ENCODE measurements around the gene PIGR.
"Not testable (repeated sequence)": the region's sequence is repeated elsewhere in the genome, so short reads cannot be mapped to it uniquely, and the experiment has no call there.

The PIGR gene

GRCh38 chr1:206925106-206925736 lies 21.0 kb downstream of the PIGR start:
- ChIA-PET POLR2A (no interaction called here), CTCF (interaction anchor here (0.6 to 1.6 kb wide), 9 partner anchors 9 to 198 kb away, joined by 3 to 8 read pairs (median 4); partner anchors contain the start of gene IL20)
- TF ChIP-seq CTCF (IDR thresholded peaks at IDR 0.05; ENCODE audit: insufficient read depth, low read length, missing control alignments), result no peak
- DNase-seq (ENCODE audit: low read depth, low spot score), result no peak
- H3K4me3 ChIP-seq (ENCODE audit: low read depth, low read length), result no peak overlapping the region

- ChIA-PET POLR2A (no interaction called here), CTCF (interaction anchor here (0.6 to 1.6 kb wide), 9 partner anchors 9 to 198 kb away, joined by 3 to 8 read pairs (median 4); partner anchors contain the start of gene IL20)
- no peak overlapping the region for H3K4me3 ChIP-seq (ENCODE audit: low read depth, low read length)
- no peak for DNase-seq (ENCODE audit: low read depth, low spot score)
- TF ChIP-seq CTCF (IDR thresholded peaks at IDR 0.05; ENCODE audit: insufficient read depth, low read length, missing control alignments), result no peak
Measured at GRCh38 chr1:206924592-206925105, 21.6 kb downstream of the PIGR start.

GRCh38 chr1:206923961-206924557 lies 22.2 kb downstream of the PIGR start:
- DNase-seq (ENCODE audit: low read depth, low spot score); H3K4me3 ChIP-seq (ENCODE audit: low read depth, low read length); POLR2A ChIA-PET: not testable (repeated sequence)
- CTCF ChIA-PET, result interaction anchor here (0.9 to 1.5 kb wide), 4 partner anchors 8 to 155 kb away, joined by 3 to 5 read pairs (median 4); partner anchors contain the start of gene IL20

- TF ChIP-seq CTCF (IDR thresholded peaks at IDR 0.05; ENCODE audit: insufficient read depth, low read length, missing control alignments), result no peak
- DNase-seq (ENCODE audit: low read depth, low spot score), result no peak
- no peak overlapping the region for H3K4me3 ChIP-seq (ENCODE audit: low read depth, low read length)
- POLR2A ChIA-PET, result no interaction called here
- CTCF ChIA-PET, result interaction anchor here (0.9 to 12.9 kb wide), 3 partner anchors 8 to 195 kb away, joined by 4 to 490 read pairs (median 38); no protein-coding TSS in a partner anchor
Measured at GRCh38 chr1:206923009-206923960, 23.0 kb downstream of the PIGR start.

GRCh38 chr1:206922524-206922923 lies 23.7 kb downstream of the PIGR start:
- CTCF ChIA-PET, result interaction anchor here (0.9 to 12.9 kb wide), 5 partner anchors 9 to 443 kb away, joined by 3 to 490 read pairs (median 10); no protein-coding TSS in a partner anchor
- DNase-seq (ENCODE audit: low read depth, low spot score), result no peak
- no peak for TF ChIP-seq CTCF (IDR thresholded peaks at IDR 0.05; ENCODE audit: insufficient read depth, low read length, missing control alignments)
- POLR2A ChIA-PET, result no interaction called here
- H3K4me3 ChIP-seq (ENCODE audit: low read depth, low read length), result no peak overlapping the region

GRCh38 chr1:206921772-206922265 lies 24.4 kb downstream of the PIGR start, which contains the start of gene FCMR:
TSS of gene FCMR (minus strand) at chr1:206921941. CDS start at chr1:206921854, 87 bp downstream.
- no peak within 1 kb of the TSS for H3K4me3 ChIP-seq (ENCODE audit: low read depth, low read length)
- CTCF ChIA-PET, result interaction anchor here (1.5 to 12.9 kb wide), 5 partner anchors 10 to 442 kb away, joined by 3 to 490 read pairs (median 10); partner anchors contain the start of gene IL20
- TF ChIP-seq CTCF (IDR thresholded peaks at IDR 0.05; ENCODE audit: insufficient read depth, low read length, missing control alignments), result no peak
- POLR2A ChIA-PET, result interaction anchor here (1.1 kb wide), 1 partner anchor 286 kb away, joined by 4 read pairs; the partner anchor contains the start of gene DYRK3
- DNase-seq (ENCODE audit: low read depth, low spot score), result no peak

Measured in AG04449 (cell line).